H1 (cell line): ENCODE results near the gene CCDC73. TPM values are rescaled to one million over a fixed set of nuclear protein-coding genes. Genes with fewer than 3 reads are reported as not detected.

ENCODE experiments used
- CTCF ChIA-PET: fragments of 300-600 bp; sonication (Branson Sonifier 250); formaldehyde crosslinking; loops from one replicate; lab custom pipeline; 2021; ENCODE audit not compliant: partially characterized antibody; lab: Charles Lee
- POLR2A ChIA-PET: fragments of 300-600 bp; sonication (Branson Sonifier 250); formaldehyde crosslinking; loops from one replicate; lab custom pipeline; 2021; ENCODE audit warnings: inconsistent platforms; ENCODE audit not compliant: partially characterized antibody; lab: Charles Lee
- DNase-seq, 2 experiments: peaks; one replicate each; pipeline versions ENCODE4 v3.0.0 to v3.0.0-alpha.2; 2010 to 2022; ENCODE audit warnings: low spot score in 2 of 2, low read depth in 1 of 2, mixed read lengths in 1 of 2
- FAIRE-seq: peaks from 2 replicates; lab custom pipeline; 2011; peaks lifted over from hg19 to GRCh38; lab: Jason Lieb, UNC
- H2AFZ ChIP-seq: 2 replicates; pipeline ENCODE4 v1.8.1; 2012; ENCODE audit warnings: low read length, inconsistent platforms
- H2AK5ac ChIP-seq: 2 replicates; pipeline ENCODE4 v1.6.1; 2013; ENCODE audit warnings: low read depth, low read length
- H2BK120ac ChIP-seq: replicated peaks from 2 replicates; pipeline ENCODE3; 2013; ENCODE audit warnings: low read depth, low read length, inconsistent platforms
- H2BK12ac ChIP-seq: 2 replicates; pipeline ENCODE4 v1.6.1; 2013; ENCODE audit warnings: low read depth, low read length
- H2BK15ac ChIP-seq: 2 replicates; pipeline ENCODE4 v1.6.1; 2013; ENCODE audit warnings: low read length
- H2BK20ac ChIP-seq: 2 replicates; pipeline ENCODE4 v1.6.1; 2013; ENCODE audit warnings: low read length
- H2BK5ac ChIP-seq: 2 replicates; pipeline ENCODE4 v1.6.1; 2013; ENCODE audit warnings: low read depth, low read length
- H3K14ac ChIP-seq: 2 replicates; pipeline ENCODE4 v1.6.1; 2013; ENCODE audit warnings: inconsistent platforms; ENCODE audit not compliant: insufficient read length
- H3K18ac ChIP-seq: 2 replicates; pipeline ENCODE4 v1.6.1; 2013; ENCODE audit warnings: low read length; ENCODE audit errors: extremely low read depth
- H3K23ac ChIP-seq: 2 replicates; pipeline ENCODE4 v1.6.1; 2013; ENCODE audit warnings: inconsistent platforms; ENCODE audit not compliant: insufficient read length
- H3K23me2 ChIP-seq: 2 replicates; pipeline ENCODE4 v1.6.1; 2013; ENCODE audit warnings: low read depth, low read length
- H3K27ac ChIP-seq: 2 replicates; pipeline ENCODE4 v1.6.1; 2011; ENCODE audit warnings: low read depth, low read length, inconsistent platforms
- H3K27me3 ChIP-seq, 4 experiments: replicated peaks in 1 of 4; 1 replicate in 1 of 4; 2 replicates in 3 of 4; pipeline versions ENCODE4 v1.6.1 to v1.8.1; 2011 to 2013; ENCODE audit warnings: low read length in 3 of 4, mild to moderate bottlenecking in 3 of 4, inconsistent platforms in 2 of 4, mixed read lengths in 2 of 4, moderate library complexity in 1 of 4; ENCODE audit not compliant: control insufficient read depth in 3 of 4, insufficient read depth in 3 of 4; ENCODE audit errors: extremely low read depth in 1 of 4
- H3K36me3 ChIP-seq, 4 experiments: 2 replicates each; pipeline versions ENCODE4 v1.6.1 to v1.8.1; 2011 to 2013; ENCODE audit warnings: mild to moderate bottlenecking in 4 of 4, low read length in 3 of 4, moderate library complexity in 2 of 4, control low read depth in 1 of 4, inconsistent platforms in 1 of 4; ENCODE audit not compliant: insufficient read depth in 4 of 4, control insufficient read depth in 2 of 4
- H3K4ac ChIP-seq: replicated peaks from 2 replicates; pipeline ENCODE3; 2013; ENCODE audit warnings: low read length, low read depth, mixed read lengths, inconsistent platforms; ENCODE audit not compliant: insufficient read length
- H3K4me1 ChIP-seq, 4 experiments: replicated peaks in 1 of 4; 1 replicate in 1 of 4; 2 replicates in 3 of 4; pipeline versions ENCODE4 v1.6.1 to v1.8.1; 2011 to 2013; ENCODE audit warnings: low read length in 3 of 4, inconsistent platforms in 2 of 4, mixed read lengths in 1 of 4; ENCODE audit not compliant: insufficient read depth in 4 of 4, control insufficient read depth in 3 of 4
- H3K4me2 ChIP-seq, 2 experiments: 2 replicates each; pipeline versions ENCODE4 v1.6.1 to v1.8.1; 2011 to 2013; ENCODE audit warnings: low read depth in 2 of 2, low read length in 2 of 2, control low read depth in 1 of 2, inconsistent platforms in 1 of 2, mild to moderate bottlenecking in 1 of 2; ENCODE audit not compliant: insufficient read depth in 1 of 2
- H3K4me3 ChIP-seq, 4 experiments: fragments of 200-600, 300-600 bp in 1 of 4; sonication (generic), shearing (Covaris generic), sonication (Bioruptor Twin) in 1 of 4; 2 replicates each; pipeline versions ENCODE4 v1.5.1 to v1.8.1; 2011 to 2016; ENCODE audit warnings: low read length in 4 of 4, low read depth in 3 of 4, control low read depth in 2 of 4, inconsistent platforms in 2 of 4, mild to moderate bottlenecking in 2 of 4, mixed read lengths in 1 of 4, moderate library complexity in 1 of 4; ENCODE audit not compliant: insufficient read depth in 2 of 4; ENCODE audit errors: extremely low read depth in 1 of 4
- H3K56ac ChIP-seq: replicated peaks from 2 replicates; pipeline ENCODE3; 2013; ENCODE audit warnings: low read depth, mild to moderate bottlenecking, mixed read lengths, low read length, inconsistent platforms; ENCODE audit not compliant: insufficient read length
- H3K79me1 ChIP-seq: 2 replicates; pipeline ENCODE4 v1.6.1; 2013; ENCODE audit warnings: low read depth, low read length, control low read depth
- H3K79me2 ChIP-seq, 2 experiments: 2 replicates each; pipeline versions ENCODE4 v1.6.1 to v1.8.1; 2012 to 2013; ENCODE audit warnings: low read length in 2 of 2, mild to moderate bottlenecking in 2 of 2, inconsistent platforms in 1 of 2; ENCODE audit not compliant: insufficient read depth in 2 of 2, control insufficient read depth in 1 of 2
- H3K9ac ChIP-seq, 4 experiments: replicated peaks in 1 of 4; 1 replicate in 1 of 4; 2 replicates in 3 of 4; pipeline versions ENCODE4 v1.6.1 to v1.8.1; 2011 to 2013; ENCODE audit warnings: low read depth in 3 of 4, low read length in 3 of 4, control low read depth in 2 of 4, mild to moderate bottlenecking in 2 of 4, moderate library complexity in 2 of 4, inconsistent platforms in 1 of 4; ENCODE audit errors: extremely low read depth in 1 of 4
- H3K9me3 ChIP-seq, 2 experiments: 2 replicates each; pipeline versions ENCODE4 v1.6.1 to v1.8.1; 2012 to 2013; ENCODE audit warnings: mild to moderate bottlenecking in 2 of 2, moderate library complexity in 2 of 2, control low read depth in 1 of 2, inconsistent platforms in 1 of 2, low read depth in 1 of 2, low read length in 1 of 2, mixed read lengths in 1 of 2; ENCODE audit not compliant: insufficient read depth in 2 of 2
- H4K20me1 ChIP-seq, 2 experiments: replicated peaks in 1 of 2; 2 replicates each; pipeline versions ENCODE3 to v1.8.1; 2011 to 2013; ENCODE audit warnings: inconsistent platforms in 2 of 2, low read length in 2 of 2, mild to moderate bottlenecking in 1 of 2; ENCODE audit not compliant: insufficient read depth in 2 of 2, control insufficient read depth in 1 of 2
- H4K5ac ChIP-seq: 2 replicates; pipeline ENCODE4 v1.6.1; 2013; ENCODE audit warnings: low read length, low read depth, mixed read lengths, inconsistent platforms; ENCODE audit not compliant: insufficient read length
- H4K8ac ChIP-seq: 2 replicates; pipeline ENCODE4 v1.8.0; 2013; ENCODE audit warnings: mild to moderate bottlenecking, moderate library complexity, low read length, inconsistent platforms; ENCODE audit not compliant: insufficient read depth; ENCODE audit errors: extremely low read depth
- H4K91ac ChIP-seq: replicated peaks from 2 replicates; pipeline ENCODE3; 2013; ENCODE audit warnings: low read length, mixed read lengths, inconsistent platforms; ENCODE audit not compliant: insufficient read length
- BCL11A ChIP-seq, 2 experiments: IDR thresholded peaks; one replicate each; pipeline ENCODE4 v1.6.1; 2011; ENCODE audit warnings: low read depth in 2 of 2, low read length in 2 of 2, mild to moderate bottlenecking in 2 of 2
- EGR1 ChIP-seq: IDR thresholded peaks from 2 replicates; pipeline ENCODE4 v1.6.1; 2011; ENCODE audit warnings: low read depth, low read length, borderline replicate concordance
- EP300 ChIP-seq, 2 experiments: IDR thresholded peaks; 1 replicate in 1 of 2; 2 replicates in 1 of 2; pipeline ENCODE4 v1.6.1; 2011 to 2012; ENCODE audit warnings: low read depth in 2 of 2, low read length in 2 of 2, mild to moderate bottlenecking in 2 of 2, borderline replicate concordance in 1 of 2, inconsistent platforms in 1 of 2, moderate library complexity in 1 of 2
- FOSL1 ChIP-seq: IDR thresholded peaks from 2 replicates; pipeline ENCODE4 v1.6.1; 2011; ENCODE audit warnings: mild to moderate bottlenecking, low read depth, low read length, moderate library complexity; ENCODE audit not compliant: insufficient read depth
- JUND ChIP-seq: IDR thresholded peaks from 2 replicates; pipeline ENCODE4 v1.6.1; 2011; ENCODE audit warnings: mild to moderate bottlenecking, improper control_type of control experiment, low read length
- SP2 ChIP-seq: IDR thresholded peaks from 2 replicates; pipeline ENCODE4 v1.6.1; 2012; ENCODE audit warnings: mild to moderate bottlenecking, low read length, inconsistent platforms
- WGBS, 2 experiments: shearing (Covaris generic) in 1 of 2; methylation state at CpG; one replicate each; pipeline versions ENCODE4 v1.1.6 to v1.1.7; 2013 to 2015; ENCODE audit warnings: low lambda C conversion rate in 2 of 2, mixed read lengths in 2 of 2, inconsistent platforms in 1 of 2, low coverage in 1 of 2, missing lambda C conversion rate in 1 of 2; ENCODE audit not compliant: insufficient replicate concordance in 2 of 2, insufficient coverage in 1 of 2, insufficient read length in 1 of 2; ENCODE audit errors: extremely low coverage in 1 of 2, missing lambda C conversion rate in 1 of 2; 5-methylcytosine and 5-hydroxymethylcytosine counted together
- polyA plus RNA-seq, 7 experiments: library from polyadenylated mRNA; depleted of rRNA in 3 of 7; stranded (reverse) in 5 of 7; unstranded in 2 of 7; fragments of >200 nt in 5 of 7; fragments of 200-250 nt in 2 of 7; gene quantifications; 1 replicate in 5 of 7; 2 replicates in 1 of 7; 4 replicates in 1 of 7; pipeline versions ENCODE4 v1.2.1 to v1.2.3, GENCODE V29; 2011 to 2013; ENCODE audit warnings: missing spikeins in 2 of 7, mixed read lengths in 2 of 7
- total RNA-seq: library from RNA; stranded (reverse); fragmentation: NEBNext Ultra II Directional; extraction: Animal tissue kit (Norgen Biotek cat#: 25700); gene quantifications from 2 replicates; pipeline ENCODE4 v1.2.1, GENCODE V29; 2021
- TF ChIP-seq, protein P1 (sequence below), 3 experiments: IDR thresholded peaks; 1 replicate in 2 of 3; 2 replicates in 1 of 3; pipeline versions ENCODE4 v1.5.1 to v1.6.1; 2011; ENCODE audit warnings: low read length in 3 of 3, mild to moderate bottlenecking in 3 of 3, inconsistent platforms in 2 of 3, low read depth in 1 of 3, moderate library complexity in 1 of 3; ENCODE audit not compliant: insufficient read depth in 1 of 3; ENCODE audit errors: control extremely low read depth in 1 of 3

Gene CCDC73
- total and polyA plus RNA-seq, 2 of the 8 experiments (the other 6 are each of a cell fraction or from before 2014, with no cell fraction given) = not detected

DNA sequence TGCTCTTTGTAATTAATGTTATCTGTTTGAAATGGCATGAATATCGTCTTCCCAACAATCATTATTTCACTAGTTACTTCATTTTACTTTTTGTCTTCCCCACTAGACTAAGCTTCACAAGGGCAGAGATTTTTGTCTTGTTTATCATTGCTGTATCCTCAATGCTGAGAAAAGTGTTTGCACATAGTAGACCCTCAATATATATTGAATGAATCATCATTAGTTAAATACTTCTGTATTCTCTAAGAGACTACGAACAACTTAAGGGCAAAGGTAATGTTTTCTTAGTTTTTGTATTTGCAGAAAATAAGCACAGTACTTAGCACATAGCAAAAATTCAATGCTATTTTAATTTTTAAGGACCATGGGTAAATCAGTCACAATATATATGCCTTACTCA, 95.9 kb downstream of the CCDC73 start:
- no peak overlapping the region for H3K4ac ChIP-seq
- DNase-seq = no peak
- H3K23ac ChIP-seq = no peak overlapping the region
- no peaks in the 10 kb centered on the region for H3K9me3 ChIP-seq
- TF ChIP-seq, protein P1, sequence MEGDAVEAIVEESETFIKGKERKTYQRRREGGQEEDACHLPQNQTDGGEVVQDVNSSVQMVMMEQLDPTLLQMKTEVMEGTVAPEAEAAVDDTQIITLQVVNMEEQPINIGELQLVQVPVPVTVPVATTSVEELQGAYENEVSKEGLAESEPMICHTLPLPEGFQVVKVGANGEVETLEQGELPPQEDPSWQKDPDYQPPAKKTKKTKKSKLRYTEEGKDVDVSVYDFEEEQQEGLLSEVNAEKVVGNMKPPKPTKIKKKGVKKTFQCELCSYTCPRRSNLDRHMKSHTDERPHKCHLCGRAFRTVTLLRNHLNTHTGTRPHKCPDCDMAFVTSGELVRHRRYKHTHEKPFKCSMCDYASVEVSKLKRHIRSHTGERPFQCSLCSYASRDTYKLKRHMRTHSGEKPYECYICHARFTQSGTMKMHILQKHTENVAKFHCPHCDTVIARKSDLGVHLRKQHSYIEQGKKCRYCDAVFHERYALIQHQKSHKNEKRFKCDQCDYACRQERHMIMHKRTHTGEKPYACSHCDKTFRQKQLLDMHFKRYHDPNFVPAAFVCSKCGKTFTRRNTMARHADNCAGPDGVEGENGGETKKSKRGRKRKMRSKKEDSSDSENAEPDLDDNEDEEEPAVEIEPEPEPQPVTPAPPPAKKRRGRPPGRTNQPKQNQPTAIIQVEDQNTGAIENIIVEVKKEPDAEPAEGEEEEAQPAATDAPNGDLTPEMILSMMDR (IDR thresholded peaks at IDR 0.05; ENCODE audit: control extremely low read depth in 1 of 3, insufficient read depth in 1 of 3, low read depth in 1 of 3, low read length in 3 of 3) = no peak
- TF ChIP-seq EP300 (IDR thresholded peaks at IDR 0.05; ENCODE audit: borderline replicate concordance in 1 of 2, low read depth in 2 of 2, low read length in 2 of 2) (no peak), JUND (no peak), SP2 (no peak), EGR1 (no peak), BCL11A (IDR thresholded peaks at IDR 0.05; ENCODE audit: low read depth in 2 of 2, low read length in 2 of 2) (no peak), FOSL1 (no peak)
- H3K4me3 ChIP-seq = no peak overlapping the region
- no peak overlapping the region for H4K8ac ChIP-seq
- no peaks in the 10 kb centered on the region for H3K36me3 ChIP-seq
- no peak overlapping the region for H3K9ac ChIP-seq
- no peak overlapping the region for H4K5ac ChIP-seq
- no peak overlapping the region for H3K18ac ChIP-seq
- no peak overlapping the region for H2BK5ac ChIP-seq
- CTCF ChIA-PET = interaction anchor here (1.3 kb wide), 2 partner anchors 93 to 325 kb away, joined by 3 to 6 read pairs; no protein-coding TSS in a partner anchor
- H3K23me2 ChIP-seq = no peaks in the 10 kb centered on the region
- H3K14ac ChIP-seq = no peak overlapping the region
- H2BK12ac ChIP-seq = no peak overlapping the region
- H3K79me1 ChIP-seq = no peaks in the 10 kb centered on the region
- H2BK15ac ChIP-seq = no peak overlapping the region
- H2BK120ac ChIP-seq = no peak overlapping the region
- H3K27me3 ChIP-seq = no peaks in the 10 kb centered on the region
- H3K79me2 ChIP-seq = no peaks in the 10 kb centered on the region
- H4K91ac ChIP-seq = no peak overlapping the region
- no peak for FAIRE-seq
- H3K27ac ChIP-seq = no peak overlapping the region
- no peak overlapping the region for H2BK20ac ChIP-seq
- POLR2A ChIA-PET = no interaction called here
- no peaks in the 10 kb centered on the region for H4K20me1 ChIP-seq
- H2AFZ ChIP-seq = no peak overlapping the region
- H2AK5ac ChIP-seq = no peak overlapping the region
- H3K4me2 ChIP-seq = no peak overlapping the region
- H3K56ac ChIP-seq = no peak overlapping the region
- WGBS, 2 experiments = 93% methylated on average over 2 of the region's 2 CpGs; no CpG with 5 or more reads in 1 of the 2 experiments
- H3K4me1 ChIP-seq = peaks cover 0 to 3% (median 1%) of the 10 kb centered on the region in 4 experiments; a peak in 2 of 7 replicates
